Measurements from ENCODE around the gene TDRD9.

DNA sequence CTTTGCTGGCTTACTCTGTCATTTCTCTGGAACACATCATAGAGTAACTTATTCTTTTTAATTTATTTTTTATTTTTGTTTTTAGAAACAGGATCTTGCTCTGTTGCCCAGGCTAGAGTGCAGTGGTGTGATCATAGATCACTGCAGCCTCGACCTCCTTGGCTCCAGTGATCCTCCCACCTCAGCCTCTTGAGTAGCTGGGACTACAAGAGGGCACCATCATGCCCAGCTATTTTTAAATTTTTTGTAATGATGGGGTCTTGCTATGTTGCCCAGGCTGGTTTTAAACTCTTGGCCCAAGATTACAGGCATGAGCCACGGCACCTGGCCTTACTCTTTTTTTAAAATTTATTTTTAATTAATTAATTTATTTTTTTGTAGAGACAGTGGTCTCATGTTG, 46.3 kb downstream of the TDRD9 start:
- no peak for TF ChIP-seq CTCF (IDR thresholded peaks at IDR 0.05)
- no peak for TF ChIP-seq POLR2A (IDR thresholded peaks at IDR 0.05)
